GM13976 (cell line): ENCODE measurements around the gene THAP7.

Experiments
- DNase-seq: peaks from one replicate; pipeline ENCODE4 v3.0.0; 2012; ENCODE audit warnings: low spot score
- CTCF ChIP-seq: IDR thresholded peaks from 2 replicates; pipeline ENCODE4 v1.5.1; 2012; ENCODE audit warnings: borderline replicate concordance, mild to moderate bottlenecking; ENCODE audit not compliant: insufficient read depth; ENCODE audit errors: extremely low read depth, missing control alignments, control extremely low read depth
- in situ Hi-C: fragments of 300-500 bp; cut with MboI; formaldehyde crosslinking; loops from one replicate; pipeline ENCODE4 v1.12.0; 2022; ENCODE audit warnings: low sequenced_read_pairs, mixed read lengths, inconsistent platforms; ENCODE audit not compliant: unreplicated experiment

Gene THAP7

GRCh38 chr22:21034989-21035388 lies 33.1 kb upstream of the THAP7 start:
- in situ Hi-C loops, result loop anchor here (5.0 kb wide), 1 partner anchor 52 kb away; no protein-coding TSS in a partner anchor
- DNase-seq, result no peak
- TF ChIP-seq CTCF, result no peak

GRCh38 chr22:21033895-21034294 lies 32.0 kb upstream of the THAP7 start:
- no peak for TF ChIP-seq CTCF
- in situ Hi-C loops, result no loop called here
- DNase-seq, result no peak

- in situ Hi-C loops, result no loop called here
- DNase-seq, result no peak
- TF ChIP-seq CTCF, result no peak
Observed at GRCh38 chr22:21032868-21033688, 31.2 kb upstream of the THAP7 start.

- no peak for DNase-seq
- TF ChIP-seq CTCF, result no peak
- in situ Hi-C loops, result no loop called here
Observed at GRCh38 chr22:21032037-21032867, 30.3 kb upstream of the THAP7 start, which contains the start of gene SLC7A4. TSS of gene SLC7A4 (minus strand) at chr22:21032561. CDS start at chr22:21031812, 749 bp downstream.

GRCh38 chr22:21031545-21032036 lies 29.7 kb upstream of the THAP7 start:
- in situ Hi-C loops, result no loop called here
- TF ChIP-seq CTCF, result no peak
- no peak for DNase-seq

- in situ Hi-C loops, result no loop called here
- no peak for DNase-seq
- TF ChIP-seq CTCF, result no peak
Observed at GRCh38 chr22:21030621-21031544, 29.0 kb upstream of the THAP7 start.
